GM19025 (cell line): Measurements from ENCODE around the gene FEN1.

ENCODE experiments used
- ATAC-seq: cut with Tn5 transposase; IDR thresholded peaks from one replicate; pipeline ENCODE4 v1.9.1; 2021; ENCODE audit warnings: mild to moderate bottlenecking, low read depth, moderate library complexity; ENCODE audit not compliant: unreplicated experiment

The FEN1 gene

GRCh38 chr11:61792310-61793082 is at the start of gene FEN1, which contains the start of gene TMEM258:
Gene FEN1 (plus strand): TSS chr11:61792911. CDS start chr11:61795362, 2,451 bp downstream.
Gene TMEM258 (minus strand): TSS chr11:61792599. CDS start chr11:61792558, 41 bp downstream.
- peak; percentile 80 for ATAC-seq

GRCh38 chr11:61743486-61744095 is 49.1 kb upstream of the FEN1 start:
- no peak for ATAC-seq

- ATAC-seq = no peak
Measured at GRCh38 chr11:61744181-61744580, 48.5 kb upstream of the FEN1 start.

GRCh38 chr11:61744609-61745156 is 48.0 kb upstream of the FEN1 start:
- ATAC-seq = no peak

GRCh38 chr11:61745781-61746441 is 46.8 kb upstream of the FEN1 start:
- ATAC-seq = no peak

- ATAC-seq = no peak
Measured at GRCh38 chr11:61746442-61747191, 46.1 kb upstream of the FEN1 start.

DNA sequence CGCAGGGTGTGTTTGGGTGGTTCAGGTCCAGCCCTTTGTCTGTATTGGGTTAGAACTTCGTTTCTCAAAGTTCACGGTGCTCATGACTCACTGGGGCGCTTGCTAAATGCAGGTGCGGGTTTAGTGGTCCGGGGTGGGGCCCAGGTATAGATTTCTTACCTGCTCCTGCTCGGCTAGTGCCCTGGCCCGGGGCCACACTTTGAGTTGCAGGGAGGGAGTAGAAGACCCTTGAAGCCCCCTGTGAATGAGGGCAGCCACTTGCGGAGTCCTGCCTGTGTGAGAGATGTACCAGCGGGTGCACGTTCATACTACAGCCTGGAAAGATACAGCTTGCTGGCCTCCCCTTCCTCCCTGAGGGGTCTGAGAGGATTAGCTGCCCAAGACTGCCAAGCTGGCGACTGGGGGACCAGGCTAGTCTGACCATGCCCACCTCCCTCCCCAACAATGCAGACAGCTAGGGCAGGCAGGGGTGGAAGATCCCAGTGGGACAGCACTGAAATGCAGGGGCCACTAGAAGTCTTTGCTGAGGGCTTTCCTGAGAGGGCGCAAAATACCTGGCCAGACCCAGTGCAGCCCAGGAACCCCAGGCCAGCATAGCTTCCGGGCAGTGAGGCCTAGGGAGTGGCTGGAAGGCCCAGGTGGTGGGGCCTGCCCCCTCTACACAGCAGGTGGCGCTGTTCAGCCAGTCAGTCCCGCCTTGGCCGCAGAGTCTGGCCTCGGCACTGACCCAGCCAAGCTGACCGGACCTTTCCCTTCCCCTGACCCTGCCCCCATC is 45.3 kb upstream of the FEN1 start:
- ATAC-seq = no peak

DNA sequence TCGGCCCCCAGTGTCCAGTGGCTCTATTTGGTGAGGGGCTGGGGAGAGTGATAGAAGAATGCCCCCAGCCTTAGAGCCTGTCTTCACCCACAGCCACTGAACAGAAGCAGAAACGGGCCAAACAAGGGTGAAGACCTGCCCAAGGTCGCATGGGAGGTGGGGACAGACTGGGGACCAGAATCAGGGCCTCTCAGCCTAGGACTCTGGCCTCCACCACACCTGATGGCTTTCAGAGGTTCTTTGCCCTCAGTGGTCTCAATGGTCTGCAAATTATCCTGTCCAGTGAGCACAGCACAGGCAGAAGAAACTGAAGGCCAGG is 44.8 kb upstream of the FEN1 start:
- ATAC-seq = no peak

DNA sequence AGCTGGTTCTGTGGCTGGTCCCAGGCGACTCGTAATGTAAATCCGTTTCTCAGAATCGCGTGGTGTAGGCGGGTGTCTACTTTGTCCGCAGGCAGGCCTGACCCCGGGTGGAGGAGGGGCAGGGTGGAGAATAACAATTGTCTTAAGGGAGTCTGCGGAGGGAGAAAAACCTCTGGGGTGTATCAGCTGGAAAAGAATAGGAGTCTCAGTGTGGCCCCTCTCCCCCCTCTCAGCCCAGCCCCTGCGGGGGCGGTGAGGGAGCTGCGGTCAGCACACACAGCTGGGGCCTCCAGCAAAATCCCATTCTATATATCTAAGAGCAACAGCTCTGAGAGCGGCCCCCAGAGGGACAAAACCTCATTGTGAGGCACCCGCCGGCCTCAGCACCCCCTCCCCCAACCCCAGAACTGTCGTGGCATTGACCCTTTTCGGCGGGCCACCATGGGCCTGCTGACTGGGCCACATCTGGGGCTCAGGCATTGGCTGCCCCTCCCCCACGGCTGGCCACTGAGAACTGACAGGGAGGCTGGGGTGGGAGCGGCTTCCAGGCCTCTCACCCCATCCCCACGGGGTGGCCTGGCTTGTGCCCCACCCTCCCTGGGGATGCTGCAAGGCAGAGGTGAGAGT is 43.0 kb upstream of the FEN1 start:
- ATAC-seq = no peak

GRCh38 chr11:61750631-61751273 is 42.0 kb upstream of the FEN1 start:
- ATAC-seq = no peak

GRCh38 chr11:61751384-61751783 is 41.3 kb upstream of the FEN1 start:
- ATAC-seq = no peak

DNA sequence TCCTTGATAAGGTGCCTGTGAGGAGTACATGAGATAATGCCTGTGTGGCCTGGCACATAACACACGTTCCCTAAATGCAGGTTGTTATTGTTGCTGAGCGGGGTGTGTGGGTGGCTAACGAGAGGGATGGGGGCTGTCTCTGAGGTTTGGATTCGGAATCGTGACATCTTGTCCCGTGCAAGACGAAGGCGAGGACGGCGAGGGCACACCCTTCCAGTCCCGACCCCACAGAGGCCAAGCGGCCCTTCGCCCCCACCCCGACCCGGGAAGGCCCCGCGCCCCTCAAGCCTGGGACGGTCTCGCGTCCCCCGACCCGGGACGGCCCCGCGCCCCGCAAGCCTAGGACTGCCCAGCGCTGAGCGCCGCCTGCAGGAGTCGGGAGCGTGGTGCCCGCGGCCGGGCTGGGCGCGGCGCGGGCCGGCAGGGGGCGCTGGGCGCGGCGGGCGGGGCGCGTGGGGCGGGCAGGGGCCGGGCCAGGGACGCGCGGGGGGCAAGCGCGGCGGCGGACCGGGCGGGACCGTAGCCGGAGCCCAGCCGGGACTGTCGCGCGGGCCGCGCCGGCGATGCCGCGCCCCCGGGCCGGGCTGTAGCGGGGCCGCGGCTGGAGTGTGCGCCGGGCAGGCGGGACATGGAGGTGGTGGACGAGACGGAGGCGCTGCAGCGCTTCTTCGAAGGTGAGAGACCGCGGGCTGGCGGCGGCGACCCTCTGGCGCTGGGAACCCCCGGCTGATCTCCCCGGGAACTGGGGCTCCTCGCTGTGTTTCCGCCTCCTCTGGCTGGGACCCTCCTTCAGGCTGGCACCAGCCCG is 40.4 kb upstream of the FEN1 start, which contains the start of gene MYRF:
MYRF (plus strand) TSS at position 520 of the 808 bp plus-strand sequence; CDS start at position 629, 109 bp downstream.
- no peak for ATAC-seq

DNA sequence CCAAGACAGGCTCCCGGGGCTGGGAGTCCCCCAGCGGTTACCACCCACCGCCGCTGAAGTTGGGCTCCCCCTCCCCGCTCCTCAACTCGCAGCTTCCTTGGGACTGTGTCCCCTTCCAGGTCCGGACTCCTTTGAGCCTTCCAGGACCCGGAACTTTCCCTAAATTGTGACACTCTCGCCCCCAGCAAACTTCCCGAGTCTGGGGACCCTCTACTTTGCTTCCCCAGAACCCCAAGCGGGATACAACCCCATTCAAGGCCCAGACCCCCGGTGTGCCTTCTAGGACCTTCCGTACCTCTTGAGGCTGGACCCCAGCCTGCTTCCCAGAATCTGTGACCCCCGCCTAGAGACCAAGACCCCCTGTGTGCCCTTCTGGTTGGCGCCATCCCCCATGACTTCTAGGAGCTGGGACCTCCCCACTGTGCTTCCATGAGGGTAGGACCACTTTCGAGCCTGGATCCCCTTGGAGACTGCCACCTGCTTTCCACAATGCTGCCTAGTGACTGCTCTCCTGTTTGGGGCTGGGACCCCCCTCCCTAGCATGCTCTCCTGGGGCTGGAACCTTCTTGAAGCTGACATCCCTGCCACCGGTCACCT is 39.7 kb upstream of the FEN1 start:
- no peak for ATAC-seq

- ATAC-seq = no peak
Measured at GRCh38 chr11:61753672-61754071, 39.0 kb upstream of the FEN1 start.

- no peak for ATAC-seq
Measured at GRCh38 chr11:61754534-61755482, 37.9 kb upstream of the FEN1 start.

GRCh38 chr11:61756147-61756451 is 36.6 kb upstream of the FEN1 start:
- no peak for ATAC-seq
